H9 (cell line): Measurements from ENCODE around the gene CTIF. TPM values are rescaled to one million over a fixed set of nuclear protein-coding genes. Genes with fewer than 3 reads are reported as not detected.
"Not testable (repeated sequence)": the region's sequence is repeated elsewhere in the genome, so short reads cannot be mapped to it uniquely, and the experiment has no call there.

Source experiments
- DNase-seq: peaks from one replicate; pipeline ENCODE4 v3.0.0-alpha.2; 2017
- H2AFZ ChIP-seq: one replicate; pipeline ENCODE4 v1.6.1; 2013; ENCODE audit warnings: mild to moderate bottlenecking, low read length, control low read depth, moderate library complexity
- H2AK5ac ChIP-seq: 2 replicates; pipeline ENCODE4 v1.6.1; 2013; ENCODE audit warnings: low read length, control low read depth, mixed read lengths; ENCODE audit not compliant: insufficient read length
- H2BK120ac ChIP-seq: one replicate; pipeline ENCODE4 v1.6.1; 2013; ENCODE audit warnings: low read depth, mild to moderate bottlenecking, low read length, control low read depth, inconsistent platforms; ENCODE audit not compliant: poor library complexity, severe bottlenecking
- H2BK12ac ChIP-seq: 2 replicates; pipeline ENCODE4 v1.6.1; 2013; ENCODE audit warnings: low read length, control low read depth, mixed read lengths, low read depth; ENCODE audit not compliant: insufficient read length
- H2BK15ac ChIP-seq: 2 replicates; pipeline ENCODE4 v1.6.1; 2013; ENCODE audit warnings: low read depth, low read length, control low read depth
- H2BK20ac ChIP-seq: one replicate; pipeline ENCODE4 v1.6.1; 2013; ENCODE audit warnings: low read depth, mild to moderate bottlenecking, low read length, control low read depth, inconsistent platforms; ENCODE audit not compliant: poor library complexity, severe bottlenecking
- H2BK5ac ChIP-seq: 2 replicates; pipeline ENCODE4 v1.6.1; 2013; ENCODE audit warnings: low read length, control low read depth, mixed read lengths; ENCODE audit not compliant: insufficient read length
- H3K14ac ChIP-seq: 2 replicates; pipeline ENCODE4 v1.6.1; 2013; ENCODE audit warnings: low read length, control low read depth; ENCODE audit not compliant: insufficient read depth
- H3K18ac ChIP-seq: 2 replicates; pipeline ENCODE4 v1.6.1; 2013; ENCODE audit warnings: low read depth, mild to moderate bottlenecking, mixed read lengths, low read length, control low read depth; ENCODE audit not compliant: insufficient read length
- H3K23ac ChIP-seq: 2 replicates; pipeline ENCODE4 v1.6.1; 2013; ENCODE audit warnings: low read length, control low read depth, mixed read lengths, low read depth; ENCODE audit not compliant: insufficient read length
- H3K23me2 ChIP-seq: 2 replicates; pipeline ENCODE4 v1.6.1; 2013; ENCODE audit warnings: low read depth, mild to moderate bottlenecking, mixed read lengths, low read length, control low read depth; ENCODE audit not compliant: insufficient read length, poor library complexity, severe bottlenecking
- H3K27ac ChIP-seq: 2 replicates; pipeline ENCODE4 v1.5.1; 2013; ENCODE audit warnings: low read length, control low read depth, mixed read lengths, low read depth; ENCODE audit not compliant: insufficient read length
- H3K27me3 ChIP-seq: 2 replicates; pipeline ENCODE4 v1.6.1; 2013; ENCODE audit warnings: low read length, control low read depth, inconsistent platforms; ENCODE audit not compliant: insufficient read depth
- H3K4ac ChIP-seq: 2 replicates; pipeline ENCODE4 v1.6.1; 2013; ENCODE audit warnings: low read depth, mild to moderate bottlenecking, control low read depth, inconsistent platforms, low read length, moderate library complexity
- H3K4me1 ChIP-seq: 2 replicates; pipeline ENCODE4 v1.6.1; 2013; ENCODE audit warnings: low read length, control low read depth, inconsistent platforms; ENCODE audit not compliant: insufficient read depth
- H3K4me2 ChIP-seq: 2 replicates; pipeline ENCODE4 v1.6.1; 2013; ENCODE audit warnings: low read length, control low read depth, mixed read lengths; ENCODE audit not compliant: insufficient read length, insufficient read depth
- H3K56ac ChIP-seq: 2 replicates; pipeline ENCODE4 v1.6.1; 2013; ENCODE audit warnings: low read depth, mild to moderate bottlenecking, mixed read lengths, low read length, control low read depth; ENCODE audit not compliant: insufficient read length
- H3K79me1 ChIP-seq: 2 replicates; pipeline ENCODE4 v1.6.1; 2013; ENCODE audit warnings: low read depth, mild to moderate bottlenecking, moderate library complexity, low read length, control low read depth, inconsistent platforms; ENCODE audit not compliant: insufficient read depth, poor library complexity, severe bottlenecking
- H3K79me2 ChIP-seq: 2 replicates; pipeline ENCODE4 v1.6.1; 2013; ENCODE audit warnings: low read length, control low read depth, inconsistent platforms; ENCODE audit not compliant: insufficient read depth
- H3K9ac ChIP-seq: 2 replicates; pipeline ENCODE4 v1.6.1; 2013; ENCODE audit warnings: low read length, control low read depth, mixed read lengths; ENCODE audit not compliant: insufficient read length; ENCODE audit errors: extremely low read depth
- H3K9me3 ChIP-seq: one replicate; pipeline ENCODE4 v1.6.1; 2013; ENCODE audit warnings: low read depth, low read length, inconsistent platforms; ENCODE audit not compliant: control insufficient read depth
- H3T11ph ChIP-seq: one replicate; pipeline ENCODE4 v1.6.1; 2013; ENCODE audit warnings: mild to moderate bottlenecking, low read length, control low read depth, inconsistent platforms
- H4K20me1 ChIP-seq: one replicate; pipeline ENCODE4 v1.6.1; 2013; ENCODE audit not compliant: control insufficient read depth, insufficient read length, insufficient read depth
- H4K5ac ChIP-seq: 2 replicates; pipeline ENCODE4 v1.6.1; 2013; ENCODE audit warnings: low read depth, mild to moderate bottlenecking, mixed read lengths, low read length, control low read depth; ENCODE audit not compliant: insufficient read length
- H4K8ac ChIP-seq: replicated peaks from 2 replicates; pipeline ENCODE4 v1.6.1; 2013; ENCODE audit warnings: low read length, control low read depth, mixed read lengths, low read depth; ENCODE audit not compliant: insufficient read length
- H4K91ac ChIP-seq: 2 replicates; pipeline ENCODE4 v1.6.1; 2013; ENCODE audit warnings: low read depth, mild to moderate bottlenecking, moderate library complexity, mixed read lengths, low read length, control low read depth; ENCODE audit not compliant: insufficient read length
- H3K27ac Mint-ChIP-seq, 3 experiments: 2 replicates in 2 of 3; 3 replicates in 1 of 3; pipeline ENCODE4 v1.8.0; 2020 to 2021; ENCODE audit warnings: mixed read lengths in 3 of 3, mild to moderate bottlenecking in 1 of 3, moderate library complexity in 1 of 3
- H3K27me3 Mint-ChIP-seq: 2 replicates; pipeline ENCODE4 v1.8.0; 2021; ENCODE audit warnings: low read depth, mild to moderate bottlenecking, moderate library complexity, mixed read lengths
- H3K36me3 Mint-ChIP-seq, 3 experiments: 2 replicates in 2 of 3; 3 replicates in 1 of 3; pipeline ENCODE4 v1.8.0; 2020 to 2021; ENCODE audit warnings: low read depth in 3 of 3, mixed read lengths in 3 of 3; ENCODE audit not compliant: insufficient read depth in 1 of 3
- H3K4me1 Mint-ChIP-seq, 2 experiments: 2 replicates each; pipeline ENCODE4 v1.8.0; 2020; ENCODE audit warnings: mixed read lengths in 2 of 2
- H3K4me3 Mint-ChIP-seq, 2 experiments: 2 replicates in 1 of 2; 3 replicates in 1 of 2; pipeline ENCODE4 v1.8.0; 2020 to 2021; ENCODE audit warnings: mild to moderate bottlenecking in 2 of 2, mixed read lengths in 2 of 2, moderate library complexity in 1 of 2
- H3K9me3 Mint-ChIP-seq, 2 experiments: 2 replicates in 1 of 2; 3 replicates in 1 of 2; pipeline ENCODE4 v1.8.0; 2020; ENCODE audit warnings: mild to moderate bottlenecking in 2 of 2, mixed read lengths in 2 of 2, moderate library complexity in 1 of 2
- WGBS: extraction: QIAGEN DNeasy Blood & Tissue Kit; methylation state at CpG from one replicate; pipeline ENCODE4 v1.1.7; 2013; ENCODE audit warnings: missing lambda C conversion rate, low lambda C conversion rate, mixed read lengths; ENCODE audit not compliant: insufficient read length; ENCODE audit errors: extremely low coverage; 5-methylcytosine and 5-hydroxymethylcytosine counted together
- total RNA-seq: library from RNA; stranded (reverse); gene quantifications from 2 replicates; pipeline ENCODE4 v1.2.1, GENCODE V29; 2021
- TF ChIP-seq, protein P1 (sequence below): fragments of 200-600 bp; sonication (generic); conservative IDR thresholded peaks from 3 replicates; pipeline ENCODE4 v1.8.0; 2021; ENCODE audit warnings: antibody characterized with exemption, mild to moderate bottlenecking

Gene CTIF
- total RNA-seq, 1 experiment from 2014 or later: 15.8 TPM

- H3K4ac ChIP-seq: no peak overlapping the region
- H3K23me2 ChIP-seq: no peaks in the 10 kb centered on the region
- no peaks in the 10 kb centered on the region for H3K9me3 ChIP-seq
- no peaks in the 10 kb centered on the region for H3K79me1 ChIP-seq
- Mint-ChIP-seq H3K9me3 (0 out of 5 replicates have a peak, but pooled peaks cover 0 to 2% of the 10 kb centered on the region in 2 experiments), H3K27ac (peak overlapping the region in 1 of 3 experiments; percentile 62; a peak in 1 of 7 replicates), H3K4me3 (no peak overlapping the region), H3K27me3 (peaks cover 9% of the 10 kb centered on the region), H3K4me1 (peaks cover 12 to 16% of the 10 kb centered on the region in 2 experiments), H3K36me3 (no peaks in the 10 kb centered on the region)
- H3K4me2 ChIP-seq: no peak overlapping the region
- H3K27me3 ChIP-seq: no peaks in the 10 kb centered on the region
- WGBS: no CpG with 5 or more reads among the region's 5 CpGs
- no peak overlapping the region for H2AFZ ChIP-seq
- H2BK20ac ChIP-seq: no peak overlapping the region
- no peak overlapping the region for H3K27ac ChIP-seq
- H4K91ac ChIP-seq: no peak overlapping the region
- H2BK12ac ChIP-seq: no peak overlapping the region
- H3K18ac ChIP-seq: no peak overlapping the region
- no peak overlapping the region for H2AK5ac ChIP-seq
- H3K14ac ChIP-seq: no peak overlapping the region
- TF ChIP-seq, protein P1, sequence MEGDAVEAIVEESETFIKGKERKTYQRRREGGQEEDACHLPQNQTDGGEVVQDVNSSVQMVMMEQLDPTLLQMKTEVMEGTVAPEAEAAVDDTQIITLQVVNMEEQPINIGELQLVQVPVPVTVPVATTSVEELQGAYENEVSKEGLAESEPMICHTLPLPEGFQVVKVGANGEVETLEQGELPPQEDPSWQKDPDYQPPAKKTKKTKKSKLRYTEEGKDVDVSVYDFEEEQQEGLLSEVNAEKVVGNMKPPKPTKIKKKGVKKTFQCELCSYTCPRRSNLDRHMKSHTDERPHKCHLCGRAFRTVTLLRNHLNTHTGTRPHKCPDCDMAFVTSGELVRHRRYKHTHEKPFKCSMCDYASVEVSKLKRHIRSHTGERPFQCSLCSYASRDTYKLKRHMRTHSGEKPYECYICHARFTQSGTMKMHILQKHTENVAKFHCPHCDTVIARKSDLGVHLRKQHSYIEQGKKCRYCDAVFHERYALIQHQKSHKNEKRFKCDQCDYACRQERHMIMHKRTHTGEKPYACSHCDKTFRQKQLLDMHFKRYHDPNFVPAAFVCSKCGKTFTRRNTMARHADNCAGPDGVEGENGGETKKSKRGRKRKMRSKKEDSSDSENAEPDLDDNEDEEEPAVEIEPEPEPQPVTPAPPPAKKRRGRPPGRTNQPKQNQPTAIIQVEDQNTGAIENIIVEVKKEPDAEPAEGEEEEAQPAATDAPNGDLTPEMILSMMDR: no peak
- no peak overlapping the region for H4K5ac ChIP-seq
- no peaks in the 10 kb centered on the region for H4K20me1 ChIP-seq
- H2BK5ac ChIP-seq: no peak overlapping the region
- no peaks in the 10 kb centered on the region for H3K79me2 ChIP-seq
- no peak overlapping the region for H3K23ac ChIP-seq
- H4K8ac ChIP-seq: no peak overlapping the region
- no peak for DNase-seq
- no peak overlapping the region for H3K9ac ChIP-seq
- no peak overlapping the region for H3T11ph ChIP-seq
- no peak overlapping the region for H2BK120ac ChIP-seq
- H3K4me1 ChIP-seq: no peaks in the 10 kb centered on the region
- no peak overlapping the region for H3K56ac ChIP-seq
- no peak overlapping the region for H2BK15ac ChIP-seq
Measured at GRCh38 chr18:48869591-48869990, 330.8 kb downstream of the CTIF start.

DNA sequence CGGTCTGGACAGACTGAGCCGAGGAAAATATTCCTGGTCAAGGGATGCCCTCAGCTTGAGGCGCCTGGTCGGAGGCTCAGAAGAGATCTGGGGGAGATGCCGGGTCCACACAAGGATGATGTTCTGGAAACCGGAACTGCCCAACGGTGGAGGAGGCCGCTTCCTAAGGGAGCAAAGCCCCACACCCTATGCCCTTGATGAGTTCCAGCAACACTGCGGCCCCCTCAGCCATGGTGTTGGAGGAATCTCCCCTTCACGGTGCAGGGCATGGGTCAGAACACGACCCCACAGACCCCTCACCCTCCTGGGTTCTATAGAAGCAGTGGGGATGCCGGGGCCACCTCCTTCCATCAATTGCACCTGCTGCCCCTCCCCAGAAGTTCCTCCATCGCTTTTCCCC, 332.1 kb downstream of the CTIF start:
- not testable (repeated sequence) for H2AFZ ChIP-seq, H3K14ac ChIP-seq, H3K4me1 ChIP-seq, H2BK20ac ChIP-seq, H3K27ac Mint-ChIP-seq, H3K27ac ChIP-seq, H3K9me3 Mint-ChIP-seq, H3K79me2 ChIP-seq, H3K18ac ChIP-seq, DNase-seq, H4K8ac ChIP-seq, H3K27me3 ChIP-seq, H3K4me2 ChIP-seq, H4K20me1 ChIP-seq, H3K23me2 ChIP-seq, H3K23ac ChIP-seq, H3T11ph ChIP-seq, H3K9ac ChIP-seq, H2BK5ac ChIP-seq, H3K56ac ChIP-seq, H2BK15ac ChIP-seq, H2AK5ac ChIP-seq, H4K91ac ChIP-seq, H3K9me3 ChIP-seq, H2BK120ac ChIP-seq, H3K79me1 ChIP-seq, H3K4me3 Mint-ChIP-seq, H3K4ac ChIP-seq, H4K5ac ChIP-seq, H2BK12ac ChIP-seq, H3K36me3 Mint-ChIP-seq
- H3K4me1 Mint-ChIP-seq: peaks cover 12 to 17% of the 10 kb centered on the region in 2 experiments
- WGBS: no CpG with 5 or more reads among the region's 13 CpGs
- H3K27me3 Mint-ChIP-seq: peaks cover 10% of the 10 kb centered on the region
